HepG2 (cell line): ENCODE results near the gene TOR1AIP1. TPM values are rescaled to one million over a fixed set of nuclear protein-coding genes. Genes with fewer than 3 reads are reported as not detected.

ENCODE experiments used
- CHD4 ChIP-seq: fragments of 200-600 bp; sonication (generic); IDR thresholded peaks from 2 replicates; pipeline ENCODE4 v1.7.0; 2017; ENCODE audit warnings: mild to moderate bottlenecking, low read length, borderline replicate concordance
- JARID2 ChIP-seq: sonication (generic); formaldehyde crosslinking; IDR thresholded peaks from 2 replicates; pipeline ENCODE4 v1.8.1; 2023; ENCODE audit warnings: missing genetic modification reagents, inconsistent platforms; ENCODE audit not compliant: insufficient replicate concordance
- MIER3 ChIP-seq: IDR thresholded peaks from 2 replicates; pipeline ENCODE4 v1.6.1; 2016; ENCODE audit warnings: missing compliant biosample characterization, borderline replicate concordance
- RAD21 ChIP-seq: fragments of 450-650 bp; formaldehyde crosslinking; IDR thresholded peaks from 2 replicates; pipeline ENCODE4 v1.5.0; 2020; ENCODE audit warnings: mild to moderate bottlenecking
- REPIN1 ChIP-seq: sonication (generic); formaldehyde crosslinking; IDR thresholded peaks from 2 replicates; pipeline ENCODE4 v1.8.0; 2022; ENCODE audit warnings: missing genetic modification reagents, low read depth, mild to moderate bottlenecking, borderline replicate concordance
- THYN1 ChIP-seq: sonication (generic); formaldehyde crosslinking; IDR thresholded peaks from 2 replicates; pipeline ENCODE4 v1.8.1; 2023; ENCODE audit warnings: low read depth, mild to moderate bottlenecking, moderate library complexity, missing genetic modification reagents, borderline replicate concordance
- ZNF512B ChIP-seq: sonication (generic); formaldehyde crosslinking; IDR thresholded peaks from 2 replicates; pipeline ENCODE4 v1.5.1; 2020; ENCODE audit warnings: missing genetic modification reagents, mild to moderate bottlenecking, borderline replicate concordance
- ZNF710 ChIP-seq: sonication (generic); formaldehyde crosslinking; IDR thresholded peaks from 2 replicates; pipeline ENCODE4 v1.5.0; 2020; ENCODE audit warnings: mild to moderate bottlenecking, missing genetic modification reagents, borderline replicate concordance
- ZNF891 ChIP-seq: sonication (generic); formaldehyde crosslinking; IDR thresholded peaks from 2 replicates; pipeline ENCODE4 v1.5.0; 2020; ENCODE audit warnings: mild to moderate bottlenecking, missing genetic modification reagents
- polyA plus RNA-seq, 8 experiments: library from polyadenylated mRNA; depleted of rRNA in 3 of 8; stranded (reverse) in 7 of 8; unstranded in 1 of 8; fragments of >200 nt; fragmentation: Illumina TruSeq in 4 of 8; extraction: Trizol in 4 of 8; gene quantifications; 2 replicates each; pipeline versions ENCODE4 v1.2.1 to v1.2.3, GENCODE V29; 2011 to 2016; ENCODE audit warnings: low read depth in 4 of 8, missing spikeins in 1 of 8, mixed read lengths in 1 of 8; ENCODE audit not compliant: insufficient read depth in 1 of 8
- total RNA-seq, 5 experiments: library from RNA; depleted of rRNA; stranded (reverse); fragments of >200 nt; fragmentation: Illumina TruSeq; extraction: Trizol; gene quantifications; 2 replicates each; pipeline ENCODE4 v1.2.3, GENCODE V29; 2016; ENCODE audit warnings: low read depth in 1 of 5
- TF ChIP-seq, protein P1 (sequence below): sonication (generic); formaldehyde crosslinking; IDR thresholded peaks from 2 replicates; pipeline ENCODE4 v1.4.0; 2020; ENCODE audit warnings: missing genetic modification reagents, borderline replicate concordance

The TOR1AIP1 gene
- total and polyA plus RNA-seq, 2 of the 13 experiments (the other 11 are each of a cell fraction or from before 2014, with no cell fraction given) = 15.6 to 29.0 TPM

- TF ChIP-seq ZNF891 (no peak), REPIN1 (no peak), ZNF512B (CRISPR knock-in tag) (no peak), ZNF710 (CRISPR knock-in tag) (no peak), CHD4 (no peak), RAD21 (no peak), THYN1 (CRISPR knock-in tag) (no peak), MIER3 (CRISPR knock-in tag) (peak; percentile 56; the same call in 1 of the 2 replicates), JARID2 (CRISPR knock-in tag) (no peak)
- TF ChIP-seq, protein P1, sequence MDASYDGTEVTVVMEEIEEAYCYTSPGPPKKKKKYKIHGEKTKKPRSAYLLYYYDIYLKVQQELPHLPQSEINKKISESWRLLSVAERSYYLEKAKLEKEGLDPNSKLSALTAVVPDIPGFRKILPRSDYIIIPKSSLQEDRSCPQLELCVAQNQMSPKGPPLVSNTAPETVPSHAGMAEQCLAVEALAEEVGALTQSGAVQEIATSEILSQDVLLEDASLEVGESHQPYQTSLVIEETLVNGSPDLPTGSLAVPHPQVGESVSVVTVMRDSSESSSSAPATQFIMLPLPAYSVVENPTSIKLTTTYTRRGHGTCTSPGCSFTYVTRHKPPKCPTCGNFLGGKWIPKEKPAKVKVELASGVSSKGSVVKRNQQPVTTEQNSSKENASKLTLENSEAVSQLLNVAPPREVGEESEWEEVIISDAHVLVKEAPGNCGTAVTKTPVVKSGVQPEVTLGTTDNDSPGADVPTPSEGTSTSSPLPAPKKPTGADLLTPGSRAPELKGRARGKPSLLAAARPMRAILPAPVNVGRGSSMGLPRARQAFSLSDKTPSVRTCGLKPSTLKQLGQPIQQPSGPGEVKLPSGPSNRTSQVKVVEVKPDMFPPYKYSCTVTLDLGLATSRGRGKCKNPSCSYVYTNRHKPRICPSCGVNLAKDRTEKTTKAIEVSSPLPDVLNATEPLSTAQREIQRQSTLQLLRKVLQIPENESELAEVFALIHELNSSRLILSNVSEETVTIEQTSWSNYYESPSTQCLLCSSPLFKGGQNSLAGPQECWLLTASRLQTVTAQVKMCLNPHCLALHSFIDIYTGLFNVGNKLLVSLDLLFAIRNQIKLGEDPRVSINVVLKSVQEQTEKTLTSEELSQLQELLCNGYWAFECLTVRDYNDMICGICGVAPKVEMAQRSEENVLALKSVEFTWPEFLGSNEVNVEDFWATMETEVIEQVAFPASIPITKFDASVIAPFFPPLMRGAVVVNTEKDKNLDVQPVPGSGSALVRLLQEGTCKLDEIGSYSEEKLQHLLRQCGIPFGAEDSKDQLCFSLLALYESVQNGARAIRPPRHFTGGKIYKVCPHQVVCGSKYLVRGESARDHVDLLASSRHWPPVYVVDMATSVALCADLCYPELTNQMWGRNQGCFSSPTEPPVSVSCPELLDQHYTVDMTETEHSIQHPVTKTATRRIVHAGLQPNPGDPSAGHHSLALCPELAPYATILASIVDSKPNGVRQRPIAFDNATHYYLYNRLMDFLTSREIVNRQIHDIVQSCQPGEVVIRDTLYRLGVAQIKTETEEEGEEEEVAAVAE (CRISPR knock-in tag) = no peak
Observed at GRCh38 chr1:179877586-179878265, 4.4 kb upstream of the TOR1AIP1 start, which contains the start of gene TOR1AIP2 (continued).
